ENCODE results near the gene B4GALNT4.
"Not testable (repeated sequence)": the region's sequence is repeated elsewhere in the genome, so short reads cannot be mapped to it uniquely, and the experiment has no call there.

B4GALNT4 gene

GRCh38 chr11:384511-384910, 15.2 kb downstream of the B4GALNT4 start:
- no peaks in the 10 kb centered on the region for H3K4me1 ChIP-seq
- no peak for TF ChIP-seq CTCF (IDR thresholded peaks at IDR 0.05; ENCODE audit: low read depth, low read length)
- no peak overlapping the region for H3K4me3 ChIP-seq (ENCODE audit: low read depth, low read length)
- H3K27me3 ChIP-seq, result no peaks in the 10 kb centered on the region
- H3K9me3 ChIP-seq, result no peaks in the 10 kb centered on the region
- H3K36me3 ChIP-seq, result no peaks in the 10 kb centered on the region
- DNase-seq, result no peak

DNA sequence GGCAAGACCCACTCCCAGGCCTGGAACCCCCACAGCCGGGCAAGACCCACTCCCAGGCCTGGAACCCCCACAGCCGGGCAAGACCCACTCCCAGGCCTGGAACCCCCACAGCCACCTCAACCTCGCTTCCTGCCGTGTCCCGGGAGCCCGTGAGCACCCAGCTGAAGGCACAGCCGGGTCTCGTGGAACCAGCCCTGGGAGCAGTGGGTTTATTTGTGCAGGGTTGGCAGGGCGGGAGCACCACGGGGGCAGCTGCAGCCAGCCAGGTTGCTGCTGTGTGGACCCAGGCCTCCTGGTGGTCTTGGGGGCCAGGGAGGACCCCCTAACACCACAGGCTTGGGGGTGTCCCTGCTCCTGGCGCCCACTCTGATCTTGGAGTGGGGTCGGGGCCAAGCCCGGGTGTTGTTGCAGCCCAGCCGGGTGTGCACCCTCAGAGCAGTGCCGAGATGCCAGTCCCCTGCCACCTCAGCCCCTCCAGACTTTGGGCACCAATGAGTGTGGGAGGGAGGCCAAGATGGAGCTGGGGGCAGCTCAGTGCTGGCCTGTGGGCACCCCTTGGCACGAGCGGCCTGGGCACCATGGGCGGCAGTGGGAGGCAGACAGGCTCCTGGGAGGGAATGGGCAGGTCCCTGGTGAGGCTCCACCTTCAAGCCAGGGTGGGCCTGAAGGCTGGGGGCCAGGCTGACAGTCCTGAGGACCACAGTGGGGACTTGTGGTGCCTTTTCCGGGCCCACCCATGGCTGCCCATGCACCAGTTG, 16.5 kb downstream of the B4GALNT4 start:
- no peaks in the 10 kb centered on the region for H3K36me3 ChIP-seq
- no peaks in the 10 kb centered on the region for H3K27me3 ChIP-seq
- H3K4me3 ChIP-seq (ENCODE audit: low read depth, low read length), result no peak overlapping the region
- H3K9me3 ChIP-seq, result no peaks in the 10 kb centered on the region
- no peaks in the 10 kb centered on the region for H3K4me1 ChIP-seq
- no peak for TF ChIP-seq CTCF (IDR thresholded peaks at IDR 0.05; ENCODE audit: low read depth, low read length)
- no peak for DNase-seq

- H3K9me3 ChIP-seq, result no peaks in the 10 kb centered on the region
- H3K27me3 ChIP-seq, result no peaks in the 10 kb centered on the region
- DNase-seq, result no peak
- no peaks in the 10 kb centered on the region for H3K4me1 ChIP-seq
- no peak overlapping the region for H3K4me3 ChIP-seq (ENCODE audit: low read depth, low read length)
- H3K36me3 ChIP-seq, result no peaks in the 10 kb centered on the region
- no peak for TF ChIP-seq CTCF (IDR thresholded peaks at IDR 0.05; ENCODE audit: low read depth, low read length)
These were observed 17.2 kb downstream of the B4GALNT4 start for GRCh38 chr11:386483-386882.

DNA sequence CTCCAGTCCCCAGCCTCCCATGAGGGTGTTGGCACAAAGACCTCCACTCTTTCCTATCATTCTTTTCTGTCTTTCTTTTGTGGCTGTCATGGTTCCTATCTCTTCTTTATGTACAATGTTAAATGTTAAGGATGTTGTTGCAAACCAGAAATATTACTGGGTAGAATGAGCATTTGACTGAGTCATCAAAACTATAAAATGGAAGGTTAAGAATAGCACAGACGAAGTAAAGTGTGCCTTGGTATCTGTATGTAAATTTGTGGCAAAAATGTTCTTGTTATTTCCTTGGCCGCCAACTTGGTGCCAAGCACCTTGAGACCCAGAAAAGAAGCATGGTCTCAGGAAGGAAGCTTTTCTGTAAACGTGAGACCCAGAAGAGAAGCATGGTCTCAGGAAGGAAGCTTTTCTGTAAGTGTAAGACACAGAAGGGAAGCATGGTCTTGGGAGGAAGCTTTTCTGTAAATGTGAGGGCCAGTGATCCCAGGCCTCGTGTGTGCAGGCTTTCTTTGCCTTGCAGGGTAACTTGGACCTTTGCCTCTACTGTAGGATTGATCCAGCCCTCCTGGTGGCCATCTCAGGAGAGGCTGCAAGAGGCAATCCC, 18.0 kb downstream of the B4GALNT4 start:
- DNase-seq, result no peak
- H3K36me3 ChIP-seq, result no peaks in the 10 kb centered on the region
- no peak overlapping the region for H3K4me3 ChIP-seq (ENCODE audit: low read depth, low read length)
- no peaks in the 10 kb centered on the region for H3K27me3 ChIP-seq
- H3K9me3 ChIP-seq, result no peaks in the 10 kb centered on the region
- TF ChIP-seq CTCF (IDR thresholded peaks at IDR 0.05; ENCODE audit: low read depth, low read length), result no peak
- no peaks in the 10 kb centered on the region for H3K4me1 ChIP-seq

- not testable (repeated sequence) for H3K9me3 ChIP-seq; H3K36me3 ChIP-seq; DNase-seq; H3K4me3 ChIP-seq (ENCODE audit: low read depth, low read length); H3K4me1 ChIP-seq; H3K27me3 ChIP-seq
These were observed 20.1 kb downstream of the B4GALNT4 start for GRCh38 chr11:389369-389768.

DNA sequence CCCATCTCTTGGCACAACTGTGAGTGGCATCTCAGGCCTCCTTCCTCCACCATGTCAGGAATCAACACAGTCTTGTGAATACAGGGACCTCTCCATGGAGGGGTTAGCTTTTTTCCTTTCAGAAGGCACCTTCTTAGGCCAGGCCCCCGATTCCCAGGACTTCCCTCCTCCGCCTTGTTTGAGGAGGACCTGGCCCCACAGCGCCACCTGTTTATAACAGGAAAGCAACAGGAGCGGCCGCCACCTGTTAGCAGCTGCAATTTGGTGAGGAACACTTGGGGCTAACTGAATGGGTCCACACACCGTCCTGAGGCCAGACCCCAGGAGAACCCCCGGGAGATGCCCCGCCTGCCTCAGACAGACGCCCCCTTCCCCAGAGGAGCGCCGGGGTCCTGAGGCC, 20.9 kb downstream of the B4GALNT4 start:
- no peaks in the 10 kb centered on the region for H3K4me1 ChIP-seq
- no peaks in the 10 kb centered on the region for H3K27me3 ChIP-seq
- no peak for TF ChIP-seq CTCF (IDR thresholded peaks at IDR 0.05; ENCODE audit: low read depth, low read length)
- no peak overlapping the region for H3K4me3 ChIP-seq (ENCODE audit: low read depth, low read length)
- no peak for DNase-seq
- H3K36me3 ChIP-seq, result no peaks in the 10 kb centered on the region
- H3K9me3 ChIP-seq, result no peaks in the 10 kb centered on the region

Measured in BE2C (cell line).